Limb (tissue), 2 donors: ENCODE measurements around the gene COX6B1.
A peak's percentile ranks its signal among the peaks of the same experiment; 100 is the strongest.
"Not testable (repeated sequence)": the region's sequence is repeated elsewhere in the genome, so short reads cannot be mapped to it uniquely, and the experiment has no call there.

Experiments
- DNase-seq, 2 donors: peaks; one replicate each; pipeline ENCODE4 v3.0.0-alpha.2; 2016; ENCODE audit errors: extremely low spot score in 2 of 2

Gene COX6B1, protein sequence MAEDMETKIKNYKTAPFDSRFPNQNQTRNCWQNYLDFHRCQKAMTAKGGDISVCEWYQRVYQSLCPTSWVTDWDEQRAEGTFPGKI

DNA sequence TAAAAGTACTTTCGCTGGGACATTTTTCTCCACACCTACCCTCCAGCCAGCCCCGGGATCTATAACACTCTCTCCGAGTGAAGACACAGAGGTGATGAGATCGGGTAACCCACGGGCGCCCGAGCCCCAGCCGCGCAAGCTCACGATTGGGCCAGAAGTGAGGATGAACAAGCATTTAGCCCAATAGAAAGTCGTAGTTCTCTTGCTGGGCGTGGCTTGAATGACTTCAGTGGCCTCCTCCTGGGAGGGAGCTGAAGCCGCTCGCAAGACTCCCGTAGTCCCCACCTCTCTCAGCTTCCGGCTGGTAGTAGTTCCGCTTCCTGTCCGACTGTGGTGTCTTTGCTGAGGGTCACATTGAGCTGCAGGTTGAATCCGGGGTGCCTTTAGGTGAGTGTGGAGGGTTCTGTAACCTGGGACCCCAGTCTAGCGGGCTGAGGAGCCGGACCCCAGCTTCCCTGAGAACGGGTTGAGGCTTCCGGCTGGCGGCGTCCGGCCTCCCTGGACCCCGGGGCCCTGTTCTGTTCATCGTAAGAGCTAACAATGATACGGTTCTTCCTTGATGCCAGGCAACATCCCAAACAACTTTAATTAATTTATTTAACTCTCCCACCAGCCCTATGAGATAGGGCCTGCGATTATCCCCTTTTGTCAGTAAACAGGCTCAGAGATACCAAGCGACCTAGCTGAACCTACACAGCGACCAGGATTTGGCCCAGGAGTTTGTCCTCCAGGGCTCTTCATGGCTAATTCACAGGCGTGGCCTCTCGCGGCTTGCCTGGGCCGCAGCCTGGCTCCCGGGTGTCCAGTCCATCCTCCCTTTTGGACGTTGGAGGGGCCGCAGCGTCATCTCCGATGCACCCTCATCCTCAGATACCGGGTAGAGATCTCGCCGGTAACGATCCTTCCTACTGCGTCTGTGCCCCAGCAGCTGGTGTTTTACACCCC lies at the start of gene COX6B1:
TSS of gene COX6B1 (plus strand) at position 307 of the 945 bp plus-strand sequence. CDS start 2,921 bp downstream, outside the sequence.
- DNase-seq: peak; percentile 90 to 98

DNA sequence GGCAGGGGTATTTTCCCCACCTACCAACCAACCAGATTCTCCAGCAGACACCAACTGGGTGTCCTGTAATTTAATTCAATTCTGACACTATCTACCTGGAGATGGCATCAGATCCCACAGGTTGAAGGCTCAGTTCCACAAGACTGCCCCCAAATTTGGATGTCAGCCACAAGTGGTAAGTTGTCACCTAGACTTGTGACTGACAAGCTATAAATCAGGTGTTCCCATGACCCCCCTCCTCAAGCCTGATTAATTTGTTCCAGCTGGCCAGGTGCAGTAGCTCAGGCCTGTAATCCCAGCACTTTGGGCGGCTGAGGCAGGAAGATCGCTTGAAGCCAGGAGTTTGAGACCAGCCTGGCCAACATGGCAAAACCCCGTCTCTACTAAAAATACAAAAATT lies 46.2 kb upstream of the COX6B1 start:
- no peak for DNase-seq

DNA sequence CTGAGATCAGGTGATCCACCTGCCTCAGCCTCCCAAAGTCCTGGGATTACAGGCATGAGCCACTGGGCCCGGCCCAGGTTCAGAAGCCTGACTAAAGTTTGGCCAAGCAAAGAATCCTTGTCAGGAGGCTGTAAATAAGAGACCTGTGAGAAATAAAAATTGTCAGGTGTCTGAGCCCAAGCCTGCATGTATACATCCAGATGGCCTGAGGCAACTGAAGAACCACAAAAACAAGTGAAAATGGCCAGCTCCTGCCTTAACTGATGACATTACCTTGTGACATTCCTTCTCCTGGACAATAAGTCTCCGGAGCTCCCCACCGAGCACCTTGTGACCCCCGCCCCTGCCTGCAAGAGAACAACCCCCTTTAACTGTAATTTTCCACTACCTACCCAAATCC lies 43.7 kb upstream of the COX6B1 start:
- DNase-seq: not testable (repeated sequence)

DNA sequence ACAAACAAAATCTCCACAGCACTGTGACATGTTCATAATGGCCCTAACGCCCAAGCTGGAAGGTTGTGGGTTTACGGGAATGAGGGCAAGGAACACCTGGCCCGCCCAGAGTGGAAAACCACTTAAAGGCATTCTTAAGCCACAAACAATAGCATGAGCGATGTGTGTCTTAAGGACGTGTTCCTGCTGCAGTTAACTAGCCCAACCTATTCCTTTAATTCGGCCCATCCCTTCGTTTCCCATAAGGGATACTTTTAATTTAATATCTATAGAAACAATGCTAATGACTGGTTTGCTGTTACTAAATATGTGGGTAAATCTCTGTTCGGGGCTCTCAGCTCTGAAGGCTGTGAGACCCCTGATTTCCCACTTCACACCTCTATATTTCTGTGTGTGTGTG lies 41.0 kb upstream of the COX6B1 start:
- not testable (repeated sequence) for DNase-seq

DNA sequence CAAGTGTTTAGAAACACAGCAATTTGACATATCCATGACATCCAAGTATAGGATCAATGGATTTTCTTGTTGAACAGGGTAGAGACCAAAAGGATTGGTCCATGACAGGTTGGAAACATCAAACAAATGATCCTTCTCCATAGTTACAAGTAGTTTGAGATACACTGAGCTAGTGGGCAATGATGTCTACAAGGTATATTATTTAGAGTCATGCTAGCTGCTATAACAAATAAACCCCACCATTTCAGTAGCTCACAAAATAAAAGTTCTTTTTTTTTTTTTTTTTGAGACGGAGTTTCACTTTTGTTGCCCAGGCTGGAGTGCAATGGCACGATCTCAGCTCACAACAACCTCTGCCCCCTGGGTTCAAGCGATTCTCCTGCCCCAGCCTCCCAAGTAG lies 40.5 kb upstream of the COX6B1 start:
- DNase-seq: no peak

DNA sequence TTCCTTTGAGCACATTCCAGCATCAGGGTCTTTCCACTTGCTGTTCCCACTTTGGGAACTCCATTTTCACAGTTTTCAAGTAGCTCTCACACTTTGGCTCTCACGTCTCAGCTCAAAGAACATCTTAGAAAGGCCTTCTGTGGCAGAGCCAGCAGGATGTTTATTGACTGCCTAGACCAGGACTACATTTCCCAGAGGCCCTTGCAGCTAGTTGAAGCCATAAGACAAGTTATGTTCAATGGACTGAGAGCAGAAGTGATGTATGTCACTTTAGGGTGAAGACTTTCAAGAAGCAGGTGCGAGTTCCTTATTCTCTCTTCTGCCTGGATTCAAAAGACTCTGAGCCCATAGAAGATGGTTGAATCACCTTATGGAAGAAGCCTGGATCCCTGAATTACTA lies 39.9 kb upstream of the COX6B1 start:
- DNase-seq: no peak

DNA sequence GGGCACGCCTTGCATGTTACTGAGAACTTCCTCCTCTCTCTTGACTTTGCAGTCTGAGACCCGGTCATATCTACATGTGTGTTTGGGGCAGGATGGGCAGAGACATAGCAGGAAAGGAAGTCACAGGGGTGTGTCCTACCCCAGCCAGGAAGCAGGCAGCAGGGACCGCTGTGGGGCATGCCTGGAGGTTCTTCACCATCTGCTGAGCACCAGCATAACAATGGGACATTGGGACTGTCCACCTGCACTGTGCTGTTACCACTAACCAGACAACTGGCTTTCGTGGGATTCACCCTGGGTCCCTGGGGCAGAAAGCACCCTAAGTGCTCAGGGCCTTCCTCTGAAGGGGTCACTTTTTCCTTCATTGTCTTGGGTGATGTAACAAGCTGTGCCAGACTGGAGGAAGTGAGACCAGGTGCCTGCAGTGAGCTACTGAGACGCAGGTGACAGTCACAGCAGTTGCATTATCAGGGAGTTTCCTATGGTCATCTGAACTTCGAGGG lies 38.2 kb upstream of the COX6B1 start:
- no peak for DNase-seq

DNA sequence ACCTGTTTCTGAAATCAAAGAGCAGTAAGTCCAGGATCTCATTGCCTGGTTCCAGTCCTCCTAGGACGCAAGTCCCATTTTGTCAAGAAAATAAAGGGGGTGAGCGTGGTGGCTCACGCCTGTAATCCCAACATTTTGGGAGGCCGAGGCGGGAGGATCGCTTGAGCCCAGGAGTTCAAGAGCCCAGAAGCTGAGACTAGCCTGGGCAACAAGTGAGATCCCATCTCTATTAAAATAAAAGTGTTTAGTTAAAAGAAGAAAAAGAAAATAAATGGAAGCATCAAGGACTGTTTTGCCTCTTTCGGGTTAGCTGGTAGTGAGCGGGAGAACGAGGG lies 35.9 kb upstream of the COX6B1 start:
- DNase-seq: no peak

DNA sequence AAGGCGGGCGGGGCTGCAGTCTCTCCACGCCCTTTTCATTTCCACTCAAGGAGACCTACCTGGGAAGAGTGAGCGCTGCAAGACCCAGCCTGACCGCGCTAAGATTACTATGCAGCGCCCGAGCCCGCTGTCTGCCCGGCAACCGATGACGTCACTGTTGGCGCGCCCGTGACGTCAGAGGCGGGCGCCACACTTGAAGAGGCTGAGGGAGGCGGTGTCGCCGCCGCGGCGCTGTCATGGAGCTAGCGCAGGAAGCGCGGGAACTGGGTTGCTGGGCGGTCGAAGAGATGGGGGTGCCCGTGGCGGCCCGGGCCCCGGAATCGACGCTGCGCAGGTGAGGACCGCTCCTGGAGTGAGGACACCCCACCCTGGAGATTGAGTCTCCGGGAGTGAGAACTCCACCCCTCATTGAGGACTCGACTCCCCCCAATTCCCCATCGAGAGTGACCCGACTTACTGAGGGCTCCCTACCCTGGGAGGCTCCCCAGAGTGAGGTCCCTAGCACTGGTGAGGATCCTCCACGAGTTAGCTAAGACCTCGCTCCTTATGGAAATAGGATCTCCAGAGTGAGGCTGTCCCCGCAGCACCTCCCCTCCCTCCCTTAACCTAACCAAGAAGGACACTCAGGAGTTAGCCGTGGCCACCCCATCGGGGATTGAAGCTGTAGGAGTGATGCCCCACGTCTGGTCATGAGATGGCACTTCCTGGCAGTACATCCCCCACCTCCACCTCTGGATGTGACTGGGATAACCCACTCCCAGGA lies 35.4 kb upstream of the COX6B1 start, which contains the start of gene HAUS5:
TSS of gene HAUS5 (plus strand) at position 177 of the 763 bp plus-strand sequence. CDS start at position 237, 60 bp downstream.
- DNase-seq: peak; percentile 93 to 98

DNA sequence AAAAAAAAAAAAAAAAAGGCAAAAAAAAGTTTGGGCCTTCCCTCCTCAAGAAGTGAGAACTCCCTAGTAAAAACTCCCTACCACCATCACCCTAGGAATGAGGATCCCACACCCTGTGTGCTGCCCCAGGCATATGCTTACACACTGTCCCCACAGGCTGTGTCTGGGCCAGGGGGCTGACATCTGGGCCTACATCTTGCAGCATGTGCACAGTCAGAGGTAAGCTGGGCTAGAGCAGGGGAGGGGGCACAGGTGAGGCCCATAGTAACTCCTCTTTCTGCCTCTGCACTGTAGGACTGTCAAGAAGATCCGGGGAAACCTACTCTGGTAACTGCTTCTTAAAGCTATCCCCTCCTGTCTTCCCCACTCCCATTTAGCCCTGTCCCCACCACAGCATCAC lies 34.5 kb upstream of the COX6B1 start:
- no peak for DNase-seq

DNA sequence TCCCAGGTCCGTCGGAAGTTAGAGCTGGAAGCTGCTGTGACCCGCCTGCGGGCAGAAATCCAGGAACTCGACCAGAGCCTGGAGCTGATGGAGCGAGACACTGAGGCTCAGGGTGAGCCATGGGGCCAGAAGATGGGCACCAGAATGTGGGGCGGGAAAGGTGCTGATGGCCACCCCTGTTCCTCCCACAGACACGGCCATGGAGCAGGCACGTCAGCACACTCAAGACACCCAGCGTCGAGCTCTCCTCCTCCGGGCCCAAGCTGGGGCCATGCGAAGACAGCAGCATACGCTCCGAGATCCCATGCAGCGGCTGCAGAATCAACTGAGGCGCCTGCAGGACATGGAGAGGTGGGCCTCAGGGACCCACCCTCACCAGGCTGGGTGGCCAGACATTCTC lies 33.1 kb upstream of the COX6B1 start:
- DNase-seq: no peak

DNA sequence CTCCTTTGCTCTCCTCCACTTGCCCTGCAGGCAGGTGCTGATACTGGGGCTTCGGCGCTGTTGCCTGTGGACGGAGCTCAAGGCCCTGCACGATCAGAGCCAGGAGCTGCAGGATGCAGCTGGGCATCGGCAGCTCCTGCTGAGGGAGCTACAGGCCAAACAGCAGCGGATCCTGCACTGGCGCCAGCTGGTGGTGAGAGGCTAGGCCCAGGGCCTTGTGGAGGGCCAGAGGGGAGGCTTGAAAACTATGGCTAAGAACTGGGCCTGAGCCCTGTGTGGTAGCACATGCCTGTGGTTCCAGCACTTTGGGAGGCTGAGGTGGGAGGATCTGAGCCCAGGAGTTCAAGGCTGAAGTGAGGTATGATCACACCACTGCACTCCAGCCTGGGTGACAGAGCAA lies 29.3 kb upstream of the COX6B1 start:
- DNase-seq: no peak

DNA sequence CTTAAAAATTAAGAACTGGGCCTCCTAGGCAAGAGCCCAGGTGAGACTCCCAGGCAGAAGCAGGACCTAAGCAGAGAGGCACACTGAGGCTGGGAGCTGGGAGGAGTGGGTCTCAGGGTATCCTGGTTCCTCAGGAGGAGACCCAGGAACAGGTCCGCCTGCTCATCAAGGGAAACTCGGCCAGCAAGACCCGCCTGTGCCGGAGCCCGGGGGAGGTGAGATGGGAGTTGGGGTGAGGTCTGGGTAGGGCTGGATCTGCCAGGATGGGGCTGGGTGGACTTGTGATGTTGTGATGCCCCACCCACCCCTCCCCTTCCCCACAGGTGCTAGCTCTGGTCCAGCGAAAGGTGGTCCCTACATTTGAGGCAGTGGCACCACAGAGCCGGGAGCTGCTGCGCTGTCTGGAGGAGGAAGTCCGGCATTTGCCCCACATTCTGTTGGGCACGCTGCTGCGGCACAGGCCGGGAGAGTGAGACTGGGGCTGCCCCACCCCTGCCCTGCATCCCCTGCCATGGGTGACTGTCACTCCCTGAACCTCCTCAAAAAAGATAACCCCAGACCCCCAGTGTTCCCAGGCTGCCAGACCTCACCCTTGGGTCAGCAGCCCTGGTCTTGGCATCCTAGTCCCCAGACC lies 28.7 kb upstream of the COX6B1 start:
- DNase-seq: no peak

DNA sequence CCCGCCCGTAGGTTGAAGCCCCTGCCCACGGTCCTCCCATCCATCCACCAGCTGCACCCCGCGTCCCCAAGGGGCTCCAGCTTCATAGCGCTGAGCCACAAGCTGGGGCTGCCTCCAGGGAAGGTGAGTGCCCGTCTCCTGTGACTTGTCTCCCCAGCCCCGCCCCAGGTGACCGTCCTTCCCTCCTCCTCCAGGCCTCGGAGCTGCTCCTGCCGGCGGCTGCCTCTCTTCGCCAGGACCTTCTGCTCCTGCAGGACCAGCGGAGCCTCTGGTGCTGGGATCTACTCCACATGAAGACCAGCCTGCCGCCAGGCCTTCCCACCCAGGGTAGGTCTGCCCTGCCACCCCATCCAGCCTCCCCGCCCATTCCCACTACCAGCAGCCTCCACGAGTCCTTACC lies 28.1 kb upstream of the COX6B1 start:
- no peak for DNase-seq

DNA sequence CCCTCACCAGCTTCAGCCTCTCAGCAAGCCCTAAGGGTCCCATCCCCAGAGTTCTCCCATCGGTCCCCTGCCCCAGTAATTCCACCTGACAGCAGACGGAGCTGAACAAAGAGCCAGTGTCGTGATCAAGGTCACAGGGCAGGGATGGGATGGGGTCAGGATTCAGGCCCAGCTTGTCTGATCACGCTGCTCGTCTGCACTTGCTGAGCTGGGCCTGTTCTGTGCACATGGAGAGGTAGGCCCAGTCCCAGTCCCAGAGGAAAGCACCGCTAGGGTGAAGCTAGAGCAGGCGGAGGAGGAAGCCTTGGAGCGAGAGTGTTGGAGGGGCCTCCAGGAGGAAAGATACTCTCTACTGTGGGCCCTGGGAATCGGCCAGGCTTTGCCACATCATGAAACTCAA lies 26.4 kb upstream of the COX6B1 start:
- no peak for DNase-seq

DNA sequence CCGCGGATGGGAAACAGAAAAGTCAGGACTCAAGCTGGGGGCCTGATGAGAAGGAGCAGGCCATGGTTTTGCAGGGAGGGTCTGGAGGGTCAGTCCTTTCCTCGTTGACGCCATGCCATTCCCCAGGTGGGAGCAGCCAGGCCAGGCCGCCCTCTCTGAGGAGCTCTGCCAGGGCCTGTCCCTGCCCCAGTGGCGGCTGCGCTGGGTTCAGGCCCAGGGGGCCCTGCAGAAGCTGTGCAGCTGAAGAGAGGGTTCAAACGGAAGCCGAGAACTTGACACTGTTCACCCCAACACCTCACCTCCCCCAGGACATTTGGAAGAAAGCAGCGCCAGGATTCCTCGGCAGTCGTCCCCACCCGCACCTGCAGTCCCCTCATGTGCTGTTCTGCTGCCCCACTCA lies 25.4 kb upstream of the COX6B1 start:
- DNase-seq: no peak

DNA sequence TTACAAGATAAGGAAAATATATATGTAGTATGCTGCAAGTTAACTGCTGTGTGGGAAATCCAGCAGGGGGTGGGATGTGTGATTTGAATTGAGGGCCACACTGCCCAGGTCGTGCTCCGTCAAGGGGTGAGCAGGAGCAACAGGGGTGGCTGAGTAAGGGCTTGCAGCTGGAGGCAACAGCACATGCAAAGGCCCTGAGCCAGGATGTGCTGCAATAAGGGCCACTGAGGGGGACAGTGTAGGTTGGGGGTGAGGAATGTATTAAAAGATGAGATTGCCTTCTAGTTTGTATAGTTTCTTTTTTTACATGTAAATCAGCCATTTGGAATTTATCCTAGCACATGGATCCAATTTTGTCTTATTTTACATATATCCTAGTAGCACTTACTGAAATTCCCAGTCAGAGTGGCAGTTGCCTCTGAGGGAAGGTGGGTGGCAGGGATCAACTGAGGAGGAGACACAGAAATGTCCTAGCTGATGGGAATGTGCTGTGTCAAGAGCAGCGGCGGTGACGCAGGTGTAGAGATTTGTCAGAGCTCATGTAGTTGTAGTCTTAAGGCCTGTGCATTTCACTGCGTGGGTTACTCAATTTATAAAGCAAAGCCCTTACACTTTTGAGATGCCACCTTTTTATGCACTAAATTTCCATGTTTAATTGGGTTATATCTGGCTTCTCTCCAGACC lies 24.7 kb upstream of the COX6B1 start:
- no peak for DNase-seq

DNA sequence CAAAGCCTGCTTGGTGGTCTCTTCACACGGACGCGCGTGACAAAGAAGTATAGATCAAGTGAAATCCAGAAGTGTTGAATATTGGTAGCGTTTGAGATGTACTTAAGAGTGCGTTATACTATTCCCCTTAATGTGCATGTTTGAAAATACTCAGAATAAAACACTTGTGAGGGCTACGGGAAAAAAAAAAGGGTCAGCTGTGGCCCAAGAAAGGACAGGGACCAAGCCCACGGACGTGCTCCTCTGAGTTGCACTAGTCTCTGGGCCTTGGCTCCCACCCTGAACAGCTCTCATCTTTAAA lies 19.9 kb upstream of the COX6B1 start:
- DNase-seq: no peak

DNA sequence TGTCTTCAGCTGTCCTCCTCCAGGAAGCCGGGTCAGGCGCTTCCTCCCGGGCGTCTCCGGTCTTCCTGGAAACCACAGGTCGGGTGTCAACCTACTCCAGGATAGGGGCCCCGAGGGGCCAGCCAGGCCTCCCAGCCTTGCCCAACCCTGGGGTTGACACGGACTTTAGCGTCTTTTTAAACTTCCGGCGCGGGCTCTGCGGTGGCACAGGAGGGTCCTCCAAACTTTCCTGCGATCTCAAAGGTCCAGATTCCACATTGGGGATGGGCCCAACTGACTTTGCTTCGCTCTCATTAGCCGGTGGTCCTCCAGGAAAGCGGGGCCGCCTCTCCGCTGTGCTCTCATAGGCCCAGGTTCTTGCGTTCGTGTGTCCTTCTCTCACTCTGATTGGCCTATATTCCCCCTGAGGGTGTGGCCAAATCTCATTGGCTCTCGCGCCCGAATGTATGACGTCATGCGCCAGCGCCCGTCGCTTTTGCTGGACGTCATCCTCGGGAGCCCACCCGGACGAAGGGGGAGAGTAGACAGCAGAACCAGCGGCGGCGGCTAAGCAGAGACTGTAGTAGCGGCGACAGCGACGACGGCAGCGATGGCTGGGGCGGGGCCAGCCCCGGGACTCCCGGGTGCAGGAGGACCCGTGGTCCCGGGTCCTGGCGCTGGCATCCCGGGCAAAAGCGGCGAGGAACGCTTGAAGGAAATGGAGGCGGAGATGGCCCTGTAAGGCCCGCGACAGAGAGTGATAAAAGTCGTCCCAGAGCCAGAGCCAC lies 19.4 kb upstream of the COX6B1 start, which contains the start of gene RBM42:
TSS of gene RBM42 (plus strand) at position 472 of the 767 bp plus-strand sequence. CDS start at position 590, 118 bp downstream.
- peak; percentile 98 to 99 for DNase-seq

DNA sequence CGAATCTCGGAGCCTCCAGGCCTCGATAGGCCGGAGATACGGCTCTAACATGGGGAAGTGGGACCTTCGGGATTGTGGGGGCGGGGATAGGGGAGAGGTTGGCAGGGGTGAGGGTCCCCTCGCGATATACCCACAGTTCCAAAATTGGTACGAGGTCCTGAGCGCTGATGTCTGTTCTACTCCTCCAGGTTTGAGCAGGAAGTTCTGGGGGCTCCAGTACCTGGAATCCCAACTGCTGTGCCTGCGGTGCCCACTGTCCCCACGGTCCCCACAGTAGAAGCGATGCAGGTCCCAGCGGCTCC lies 18.8 kb upstream of the COX6B1 start:
- no peak for DNase-seq
